AML-193 (cell line): ENCODE measurements around the gene RANBP3.
"Not testable (repeated sequence)": the region's sequence is repeated elsewhere in the genome, so short reads cannot be mapped to it uniquely, and the experiment has no call there.

ENCODE experiments used
- DNase-seq, 2 experiments: peaks; one replicate each; lab custom pipeline; 2025; lab: John Stamatoyannopoulos, UW

The RANBP3 gene

DNA sequence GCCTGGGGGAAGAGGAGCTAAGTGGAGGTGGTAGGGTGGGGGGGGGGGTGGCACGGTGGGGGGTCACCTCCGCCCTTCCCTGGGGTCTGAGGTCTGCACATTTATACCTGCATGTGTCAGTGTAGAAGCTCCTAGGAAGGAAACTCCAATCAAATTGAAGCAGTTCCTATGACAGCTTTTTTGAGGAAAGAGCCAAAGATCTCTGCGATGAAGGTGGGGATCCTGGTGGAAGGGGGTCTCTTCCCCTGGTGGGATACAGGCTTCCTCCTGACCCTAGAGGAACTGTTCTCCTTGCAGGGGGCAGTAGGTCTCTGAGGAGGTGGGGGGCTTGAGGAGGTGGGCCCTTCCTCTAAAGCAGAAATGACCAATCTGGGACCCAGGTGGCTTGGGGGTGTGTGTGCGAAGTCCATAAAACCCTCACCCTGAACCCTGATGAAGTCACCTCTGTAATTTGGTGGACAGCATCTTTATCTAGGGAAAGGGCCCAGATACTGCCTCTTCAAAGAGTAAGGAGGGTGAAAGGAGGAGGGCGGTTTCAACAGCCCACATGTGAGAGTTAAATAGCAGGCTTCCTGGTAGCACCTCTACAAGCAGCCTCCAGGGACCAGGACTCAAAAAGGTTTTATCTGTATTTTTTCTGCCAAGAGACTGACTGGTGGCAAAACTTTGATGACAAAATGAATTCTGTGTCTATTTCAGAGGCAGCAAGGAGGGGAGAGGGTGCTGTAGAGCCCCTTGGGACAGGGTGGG is 12.9 kb downstream of the RANBP3 start:
- DNase-seq = no peak

DNA sequence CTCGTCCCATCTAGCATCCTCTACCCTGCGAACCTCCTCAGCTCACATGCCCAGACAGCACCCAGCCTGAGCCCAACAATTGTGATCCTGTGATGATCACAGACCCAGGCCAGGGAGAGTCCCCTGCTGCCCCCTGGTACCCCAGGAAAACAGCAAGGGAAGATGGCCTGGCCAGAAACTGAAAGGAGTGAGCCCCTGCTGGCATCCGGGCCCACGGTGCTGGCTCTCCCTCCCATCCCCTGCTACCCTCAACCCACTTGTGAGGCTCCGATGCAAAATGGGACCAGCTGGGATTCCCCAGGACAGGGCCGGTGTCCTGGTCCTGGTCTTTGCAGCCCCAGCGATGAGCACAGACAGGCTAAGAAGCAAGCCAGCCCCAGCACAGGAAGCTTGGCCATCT is 14.1 kb downstream of the RANBP3 start:
- no peak for DNase-seq

DNA sequence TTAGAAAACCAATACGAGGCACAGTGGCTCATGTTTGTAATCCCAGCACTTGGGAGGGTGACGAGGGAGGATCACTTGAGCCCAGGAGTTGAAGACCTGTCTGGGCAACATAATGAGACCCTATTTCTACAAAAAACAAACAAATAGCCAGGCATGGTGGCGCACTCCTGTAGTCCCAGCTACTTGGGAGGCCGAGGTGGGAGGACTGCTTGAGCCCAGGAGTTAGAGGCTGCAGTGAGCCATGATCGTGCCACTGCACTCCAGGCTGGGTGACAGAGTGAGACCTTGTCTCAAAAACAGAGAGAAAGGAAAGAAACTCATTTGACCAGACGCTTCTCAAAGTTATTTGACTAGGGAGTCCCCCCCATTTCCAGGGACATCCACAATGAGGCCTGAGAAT is 14.7 kb downstream of the RANBP3 start:
- not testable (repeated sequence) for DNase-seq

DNA sequence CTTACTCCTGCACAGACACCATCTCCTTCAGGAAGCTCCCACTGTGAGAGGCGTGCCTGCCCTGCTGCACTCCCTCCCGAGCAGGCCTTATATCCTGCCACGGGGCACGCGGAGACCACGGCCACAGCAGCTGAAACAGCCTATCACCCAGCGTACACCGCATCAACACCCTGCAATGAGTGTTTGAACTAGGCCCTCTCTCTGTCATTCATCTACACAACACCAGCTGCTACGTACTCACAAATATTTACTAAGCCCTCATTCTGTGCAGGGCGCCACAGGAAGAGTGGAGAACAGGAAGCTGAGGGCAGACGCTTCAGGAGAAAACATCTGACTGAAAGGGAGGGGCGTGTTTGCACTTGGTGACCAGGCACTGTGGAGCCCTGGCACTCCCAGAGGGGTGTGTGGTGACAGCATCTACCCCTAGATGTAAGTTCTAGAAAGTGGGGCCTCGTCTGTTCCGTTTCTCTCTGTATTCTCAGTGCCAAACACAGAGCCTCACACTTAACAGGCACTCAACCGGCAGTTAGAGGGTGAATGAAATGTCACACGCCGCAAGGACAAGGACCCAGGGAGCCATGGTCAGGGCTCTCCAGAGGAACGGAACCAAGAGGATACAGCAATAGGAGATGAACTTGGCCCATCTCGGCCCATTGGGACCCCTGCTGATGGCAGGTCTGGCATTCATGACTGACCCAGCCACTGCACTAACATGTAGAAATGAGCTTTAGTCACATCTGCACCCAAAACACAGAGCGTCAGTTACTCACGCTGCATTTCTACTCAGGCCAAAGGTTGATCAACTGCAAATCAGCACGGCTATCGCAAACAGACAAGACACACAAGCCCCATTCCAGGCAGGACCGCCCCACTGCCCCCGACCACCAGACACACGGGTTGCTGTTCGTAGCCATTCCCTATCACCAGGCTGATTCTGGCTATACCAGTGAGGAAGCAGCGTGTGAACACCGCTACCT is 15.7 kb downstream of the RANBP3 start:
- DNase-seq = no peak

DNA sequence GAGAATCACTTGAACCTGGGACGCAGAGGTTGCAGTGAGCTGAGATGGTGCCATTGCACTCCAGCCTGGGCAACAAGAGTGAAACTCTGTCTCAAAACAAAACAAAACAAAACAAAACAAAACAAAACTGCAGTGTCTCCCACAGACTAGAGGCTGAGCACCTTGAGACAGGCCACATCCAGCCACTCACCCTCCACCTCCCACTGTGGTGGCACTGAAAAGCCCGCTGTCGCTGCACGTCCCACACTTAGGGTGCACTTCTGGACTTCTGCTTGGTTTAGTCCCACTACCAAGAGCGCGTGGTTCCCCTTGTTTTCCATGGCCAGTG is 16.3 kb downstream of the RANBP3 start:
- DNase-seq = not testable (repeated sequence)

DNA sequence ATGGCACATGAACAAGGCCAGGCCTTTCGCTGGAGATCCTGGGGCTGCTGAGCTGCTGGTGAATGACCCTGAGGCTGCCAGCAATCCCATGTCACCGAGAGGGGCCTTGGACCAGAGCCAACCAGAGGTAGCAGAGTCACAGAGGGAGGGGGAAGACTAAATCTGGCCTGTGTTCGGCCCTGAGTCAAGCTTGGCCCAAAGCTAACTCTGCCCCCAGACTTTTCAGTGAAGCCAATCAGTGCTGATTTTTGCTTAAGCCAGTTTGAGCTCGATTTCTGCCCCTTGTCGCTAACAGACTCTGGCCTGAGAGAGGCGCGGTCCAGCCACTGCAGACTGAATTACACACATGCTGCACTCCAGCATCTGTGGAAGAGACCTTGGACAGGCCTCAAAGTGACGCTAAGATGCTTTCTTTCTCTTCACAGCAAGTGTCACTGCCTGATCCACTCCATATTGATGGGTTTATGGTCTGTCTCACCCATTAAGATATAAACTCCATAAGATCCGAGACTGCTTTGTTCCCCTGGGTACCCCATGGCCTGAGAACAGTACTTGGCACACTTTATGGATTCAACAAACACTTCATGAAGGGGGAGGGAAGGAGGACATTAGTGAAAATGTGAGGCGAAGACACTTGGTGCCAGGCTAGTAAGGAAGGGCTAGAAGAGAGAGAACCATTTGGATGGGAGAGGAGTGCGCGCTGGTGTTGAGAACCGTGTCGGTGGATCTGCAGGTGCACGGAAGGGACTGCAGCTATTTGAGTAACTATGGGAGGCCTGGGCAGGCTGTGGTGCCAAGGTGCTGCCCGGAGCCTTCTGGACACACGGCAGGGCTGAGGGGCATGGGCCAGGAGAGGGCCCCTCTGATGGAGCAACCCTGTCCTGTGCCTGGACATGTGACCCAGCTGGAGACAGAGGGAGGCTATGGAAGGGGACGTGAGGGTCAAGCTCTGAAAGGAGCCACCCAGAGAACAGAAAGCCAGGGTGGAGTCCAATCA is 17.6 kb downstream of the RANBP3 start:
- DNase-seq = no peak

DNA sequence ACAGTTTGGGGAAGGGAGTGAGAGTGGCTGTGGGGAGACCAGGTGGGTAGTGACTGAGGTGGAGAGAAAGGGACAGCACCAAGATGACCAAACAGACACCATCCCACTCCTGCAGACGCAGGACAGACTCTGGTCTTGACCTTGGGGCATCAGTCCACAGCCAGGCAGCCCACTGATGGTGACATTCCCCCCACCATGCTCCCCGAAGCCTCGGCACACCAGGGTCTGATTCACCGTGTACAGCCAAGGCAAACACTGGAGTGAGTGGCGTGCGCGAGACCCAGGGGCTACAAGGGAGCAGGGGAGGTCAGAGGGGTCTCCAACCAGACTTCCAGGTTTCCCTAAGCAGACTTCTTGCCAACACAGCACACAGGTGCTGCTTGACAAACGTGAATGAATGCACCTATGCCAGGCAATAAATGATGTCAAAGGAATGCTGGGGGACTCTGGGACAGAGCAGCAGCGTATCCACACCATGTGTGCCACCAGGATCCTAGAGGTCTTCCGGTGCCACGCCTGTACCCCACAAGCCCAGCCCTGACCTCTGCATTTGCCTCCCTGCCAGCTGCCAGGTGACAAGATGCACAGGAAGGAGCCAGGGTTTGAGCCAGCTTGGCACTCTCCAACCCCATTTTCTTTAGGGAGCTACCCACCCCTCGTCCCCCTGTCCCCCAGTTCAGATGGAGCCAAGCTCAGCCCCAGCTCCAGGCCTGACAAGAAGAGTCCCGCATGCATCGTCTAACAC is 18.5 kb downstream of the RANBP3 start:
- DNase-seq = no peak

DNA sequence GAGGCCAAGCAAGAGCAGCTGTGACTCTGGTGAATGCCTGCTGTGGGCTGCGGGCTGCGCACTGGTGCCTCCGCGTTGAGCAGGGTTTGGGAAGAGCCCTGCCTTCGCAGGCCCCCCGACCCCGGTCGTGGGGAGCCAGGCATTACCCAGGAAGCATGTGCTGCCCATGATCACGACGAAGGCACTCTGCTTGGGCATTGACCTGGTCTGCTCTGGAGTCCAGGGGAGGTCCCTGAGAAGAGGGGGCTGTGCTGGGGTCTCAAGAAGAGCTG is 19.2 kb downstream of the RANBP3 start:
- DNase-seq = no peak

DNA sequence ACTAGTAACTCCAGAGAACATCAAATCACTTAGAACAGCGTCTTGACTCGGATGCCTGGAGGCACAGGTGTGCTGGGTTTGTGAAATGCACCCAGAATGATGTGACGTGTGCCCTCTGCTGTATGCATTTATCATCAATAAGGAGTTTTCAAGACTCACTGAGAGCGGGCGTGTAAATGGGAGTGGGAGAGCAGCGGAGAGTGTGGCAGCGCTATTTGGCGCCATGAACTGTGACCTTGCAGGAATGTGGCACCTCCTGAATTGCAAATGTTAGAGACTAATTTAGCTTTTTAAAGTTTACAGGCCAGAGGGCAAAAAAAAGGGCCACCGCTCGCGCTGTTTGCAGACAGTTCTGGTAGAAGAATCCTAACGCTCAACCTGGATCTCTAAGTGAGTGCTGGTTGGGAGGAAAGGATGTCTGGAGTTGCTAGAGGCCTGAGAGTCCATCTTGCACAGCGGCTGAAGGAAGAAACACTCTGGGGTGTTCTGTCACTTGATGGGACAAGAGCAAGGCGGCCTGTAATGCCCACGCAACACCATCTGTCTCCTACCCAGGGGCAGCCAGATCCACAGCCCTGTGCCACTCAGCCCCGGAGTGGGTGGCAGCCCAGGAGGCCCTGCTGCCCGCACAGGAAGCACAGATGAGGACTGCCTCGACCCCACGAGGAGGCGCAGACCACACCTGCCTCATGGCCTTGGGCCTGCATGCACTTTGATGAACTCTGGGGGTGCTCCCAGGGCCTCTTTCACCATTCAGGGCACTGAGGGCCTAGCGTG is 19.7 kb downstream of the RANBP3 start:
- no peak for DNase-seq

DNA sequence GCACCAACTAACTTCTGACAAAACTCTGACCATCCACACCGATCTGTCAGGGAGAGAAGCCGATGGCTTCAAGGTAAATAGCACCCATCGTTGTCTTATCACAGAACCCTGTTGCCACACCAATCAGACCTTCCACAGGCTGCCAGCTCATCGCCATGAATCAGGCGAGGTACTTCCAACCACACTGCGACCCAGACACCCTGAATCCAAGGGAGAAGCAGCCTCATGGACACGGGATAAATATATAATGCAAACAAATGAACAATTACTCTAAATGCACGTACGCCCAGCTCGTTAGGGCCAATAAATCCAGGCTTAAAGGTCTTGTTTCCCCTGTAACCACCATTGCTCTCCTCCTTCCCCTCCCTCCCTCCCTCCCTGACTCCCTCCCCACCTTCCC is 20.8 kb downstream of the RANBP3 start:
- no peak for DNase-seq

DNA sequence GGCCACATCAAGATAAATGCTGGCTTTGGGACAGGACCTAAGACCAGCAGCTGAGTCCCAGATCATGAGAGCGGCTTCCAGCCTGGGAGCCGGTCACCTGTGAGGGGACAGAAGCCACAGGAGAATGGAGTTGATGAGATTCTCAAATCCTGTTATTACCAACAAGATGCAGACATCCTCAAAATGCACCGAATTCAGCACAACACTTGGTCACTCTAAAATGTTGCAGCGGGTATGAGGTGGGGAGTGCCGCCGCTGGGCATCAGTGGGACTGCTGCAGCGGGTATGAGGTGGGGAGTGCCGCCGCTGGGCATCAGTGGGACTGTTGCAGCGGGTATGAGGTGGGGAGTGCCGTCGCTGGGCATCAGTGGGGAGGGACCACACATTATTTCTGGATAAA is 21.2 kb downstream of the RANBP3 start:
- no peak for DNase-seq

DNA sequence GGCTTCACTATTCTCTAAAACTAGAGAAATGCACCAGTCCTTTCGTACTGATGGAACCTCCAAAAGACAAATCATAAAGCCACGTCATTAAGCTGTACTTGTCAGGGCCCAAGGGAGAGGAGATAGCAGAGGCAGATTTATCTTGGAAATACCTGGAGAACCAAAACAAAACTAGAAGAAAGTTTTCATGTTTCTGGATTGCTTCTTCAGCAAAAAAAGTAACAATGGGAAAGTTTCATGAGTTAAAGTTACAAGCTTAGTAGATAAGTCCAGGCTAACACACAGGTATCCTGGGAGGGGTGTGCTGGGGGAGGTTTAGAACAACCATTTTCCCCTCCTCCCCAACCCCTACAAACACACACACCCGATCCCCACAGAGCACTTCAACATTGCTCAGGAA is 21.6 kb downstream of the RANBP3 start:
- no peak for DNase-seq

DNA sequence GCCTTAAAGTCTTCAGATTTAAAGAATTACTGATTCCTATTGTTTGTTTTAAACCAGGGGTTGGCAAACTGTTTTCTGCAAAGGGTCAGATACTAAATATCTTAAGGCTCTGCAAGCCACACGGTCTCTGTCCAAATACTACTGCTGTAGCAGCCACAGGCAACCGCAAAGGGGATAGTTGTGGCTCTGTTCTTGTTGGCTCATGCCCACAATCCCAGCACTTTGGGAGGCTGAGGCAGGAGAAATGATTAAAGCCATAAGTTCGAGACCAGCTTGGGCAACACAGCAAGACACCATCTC is 22.4 kb downstream of the RANBP3 start:
- no peak for DNase-seq

DNA sequence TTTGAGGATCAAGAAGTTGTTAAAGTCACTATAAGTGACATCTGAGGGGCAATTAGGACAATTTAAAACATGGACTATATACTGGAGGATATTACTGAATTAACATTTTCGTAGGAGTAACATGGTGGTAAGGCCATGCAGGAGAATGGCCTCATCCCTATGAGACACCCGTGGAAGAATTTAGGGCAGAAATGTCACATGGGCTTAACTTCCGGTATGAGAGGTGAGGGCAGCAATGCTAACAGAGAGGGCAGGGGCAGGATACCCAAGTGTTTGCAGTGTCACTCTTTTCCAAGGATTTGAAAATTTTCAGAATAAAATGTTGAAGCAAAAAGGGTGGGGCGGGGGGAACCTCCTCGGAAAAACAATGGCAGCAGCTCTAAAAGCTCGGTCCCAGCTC is 23.6 kb downstream of the RANBP3 start:
- DNase-seq = no peak

DNA sequence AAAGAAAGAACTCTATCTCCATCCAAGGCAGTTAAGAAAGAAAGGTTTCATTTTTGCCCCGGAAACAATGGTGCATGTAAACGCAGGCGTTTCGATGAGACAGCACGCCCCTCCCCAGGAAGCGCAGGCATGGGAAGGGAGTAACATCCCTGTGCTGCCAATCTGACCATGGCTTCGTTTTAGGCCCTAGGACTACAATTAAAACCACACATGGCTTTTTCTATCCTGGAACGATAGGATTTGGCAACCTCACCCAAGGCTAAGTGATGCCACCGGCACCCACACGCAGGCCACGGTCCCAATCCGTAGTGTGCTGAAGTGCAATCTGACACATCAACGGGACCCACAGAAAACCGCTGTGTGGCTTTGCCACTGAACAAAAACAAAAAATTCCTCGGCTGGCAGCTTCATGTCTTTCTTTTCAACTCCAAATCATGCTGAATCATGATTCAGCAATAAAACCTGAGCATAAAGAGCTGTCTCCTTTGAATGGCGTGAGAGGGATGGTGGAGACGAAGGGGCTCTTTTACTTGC is 24.2 kb downstream of the RANBP3 start:
- DNase-seq = no peak

DNA sequence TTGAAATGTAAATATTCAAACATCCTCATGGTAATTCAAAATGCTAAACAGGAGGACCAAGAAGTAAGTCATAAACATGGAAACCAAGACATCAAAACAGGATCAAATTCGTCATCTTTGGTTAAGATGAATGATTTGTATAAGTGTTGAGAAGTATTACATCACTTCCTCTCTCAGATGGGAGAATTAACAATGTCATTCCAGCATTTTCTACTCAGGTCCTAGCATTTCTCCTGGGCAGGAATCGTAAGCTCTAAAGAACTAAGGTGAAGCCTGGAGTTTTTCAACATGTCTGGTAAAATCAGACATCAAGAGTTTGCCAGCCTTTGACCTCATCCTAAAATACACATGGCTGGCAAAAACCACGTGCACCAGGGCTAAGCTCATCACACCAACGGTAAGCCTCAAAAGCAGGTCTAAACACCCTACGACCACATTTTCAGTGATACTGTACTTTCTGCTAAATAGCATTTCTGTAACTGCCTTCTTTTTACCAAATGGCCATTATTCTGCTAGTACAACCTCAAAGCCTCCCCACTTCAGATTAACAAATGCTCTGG is 24.8 kb downstream of the RANBP3 start:
- DNase-seq = no peak

DNA sequence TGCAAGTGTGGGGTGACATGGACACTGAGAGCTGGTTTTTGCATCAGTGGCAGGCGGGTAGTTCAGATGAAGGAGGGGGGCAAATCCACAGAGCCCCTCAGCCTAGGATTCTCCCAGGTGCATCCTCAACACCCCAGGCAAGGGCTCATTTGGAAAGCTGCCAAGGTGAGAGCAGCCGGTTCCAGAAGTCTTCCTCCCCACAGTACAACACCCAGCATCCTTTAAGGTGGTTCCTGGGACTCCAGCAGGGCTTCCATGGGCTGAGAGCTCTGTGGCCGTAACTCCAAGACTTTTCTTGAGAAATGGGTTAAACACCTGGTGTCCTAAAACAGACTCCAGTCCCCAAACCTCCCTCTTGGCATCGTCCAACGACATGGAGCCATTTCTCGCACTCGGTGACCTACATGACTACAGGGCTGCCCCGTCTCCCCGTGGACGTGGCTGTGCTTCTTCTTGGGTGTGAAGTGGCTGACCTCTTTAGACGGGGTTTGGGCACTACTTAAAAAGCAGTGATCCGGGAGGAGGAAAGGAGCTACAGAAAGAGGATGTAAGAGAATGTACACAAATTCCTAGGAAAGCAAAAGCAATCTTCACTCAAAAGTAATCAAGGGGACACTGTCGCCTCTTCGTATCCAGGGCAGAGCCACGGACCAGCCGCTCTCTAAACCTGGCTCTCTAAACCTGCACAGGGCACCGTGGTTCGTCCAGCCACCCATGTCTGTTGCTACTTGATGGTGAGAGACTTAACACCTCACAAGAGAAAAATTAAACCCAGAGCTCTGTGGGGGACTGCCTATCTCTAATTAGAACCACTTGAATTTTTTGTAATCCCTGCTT is 25.5 kb downstream of the RANBP3 start:
- DNase-seq = no peak

DNA sequence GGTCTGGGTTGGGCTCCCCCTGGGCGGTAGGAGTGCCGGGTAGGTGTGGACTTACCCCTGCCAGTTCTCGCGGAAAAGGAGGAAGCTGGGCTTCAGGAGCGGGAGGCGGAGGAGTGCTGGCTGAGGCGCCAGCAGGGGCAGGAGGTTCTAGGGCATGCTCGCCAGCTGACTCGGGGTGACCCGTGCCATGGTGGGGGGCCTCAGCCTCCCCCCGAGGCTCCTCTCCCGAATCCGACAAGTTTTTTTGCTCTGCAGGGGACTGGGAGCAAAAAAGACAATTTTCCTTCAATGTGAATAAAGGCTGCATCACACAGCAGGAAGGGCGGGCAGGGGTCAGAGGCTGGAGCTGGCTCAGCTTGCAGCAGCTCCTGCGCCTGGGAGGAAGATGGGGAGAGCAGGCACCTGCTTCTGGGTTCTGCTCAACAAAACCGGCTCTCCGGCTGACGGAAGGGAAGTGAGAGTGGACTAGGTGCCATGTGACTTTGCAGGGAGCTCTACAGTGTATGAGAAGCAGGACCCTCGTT is 26.5 kb downstream of the RANBP3 start:
- DNase-seq = no peak

DNA sequence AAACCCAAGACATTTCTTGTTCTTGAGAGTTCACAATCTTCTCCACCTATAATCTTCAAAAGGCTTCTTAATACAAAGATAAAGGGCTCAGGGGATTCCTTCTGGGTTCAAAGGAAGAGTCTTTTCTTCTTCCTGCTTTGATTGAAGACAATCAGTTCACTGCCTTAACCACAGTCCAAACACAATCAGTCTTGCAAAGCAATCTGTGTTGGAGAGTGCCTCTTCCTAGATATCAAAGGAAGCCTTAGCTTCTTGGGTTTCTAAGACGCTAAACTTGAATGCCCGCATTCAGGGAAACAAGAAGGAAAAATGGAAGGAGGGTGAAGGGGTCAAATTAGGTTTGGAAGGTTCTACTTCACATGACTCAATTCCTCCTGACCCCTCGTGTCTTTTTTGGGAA is 27.2 kb downstream of the RANBP3 start:
- no peak for DNase-seq
